C1 segment of cervical spinal cord (tissue), 14 donors: ENCODE measurements around the gene NCKAP5.
A peak's percentile ranks its signal among the peaks of the same experiment; 100 is the strongest.
"Not testable (repeated sequence)": the region's sequence is repeated elsewhere in the genome, so short reads cannot be mapped to it uniquely, and the experiment has no call there.

Experiments used
- DNase-seq, 14 donors: peaks; one replicate each; lab custom pipeline; 2025; lab: John Stamatoyannopoulos, UW

The NCKAP5 gene

GRCh38 chr2:132809962-132810361 is 758.3 kb downstream of the NCKAP5 start:
- not testable (repeated sequence) for DNase-seq

- peak in 6 of 14 donors; percentile 5 to 31 (median 10) for DNase-seq
Measured at GRCh38 chr2:132804051-132804450, 764.2 kb downstream of the NCKAP5 start.

GRCh38 chr2:132798341-132798740 is 769.9 kb downstream of the NCKAP5 start:
- DNase-seq: no peak

GRCh38 chr2:132797556-132797955 is 770.7 kb downstream of the NCKAP5 start:
- DNase-seq: no peak

- no peak for DNase-seq
Measured at GRCh38 chr2:132797071-132797470, 771.2 kb downstream of the NCKAP5 start.

GRCh38 chr2:132795220-132795619 is 773.0 kb downstream of the NCKAP5 start:
- DNase-seq: no peak

- DNase-seq: no peak
Measured at GRCh38 chr2:132793532-132793931, 774.7 kb downstream of the NCKAP5 start.

GRCh38 chr2:132790207-132790785 is 778.0 kb downstream of the NCKAP5 start:
- no peak for DNase-seq

GRCh38 chr2:132789066-132789465 is 779.2 kb downstream of the NCKAP5 start:
- no peak for DNase-seq

- DNase-seq: no peak
Measured at GRCh38 chr2:132788310-132788838, 779.9 kb downstream of the NCKAP5 start.

GRCh38 chr2:132783883-132784282 is 784.4 kb downstream of the NCKAP5 start:
- DNase-seq: no peak

- DNase-seq: peak in 1 of 14 donors; percentile 2
Measured at GRCh38 chr2:132782176-132782783, 786.0 kb downstream of the NCKAP5 start.

- no peak for DNase-seq
Measured at GRCh38 chr2:132780651-132781050, 787.6 kb downstream of the NCKAP5 start.

GRCh38 chr2:132779206-132779721 is 789.0 kb downstream of the NCKAP5 start:
- DNase-seq: no peak

- no peak for DNase-seq
Measured at GRCh38 chr2:132776287-132776686, 792.0 kb downstream of the NCKAP5 start.

- no peak for DNase-seq
Measured at GRCh38 chr2:132774189-132774588, 794.1 kb downstream of the NCKAP5 start.

GRCh38 chr2:132773331-132773730 is 794.9 kb downstream of the NCKAP5 start:
- no peak for DNase-seq

GRCh38 chr2:132772340-132772739 is 795.9 kb downstream of the NCKAP5 start:
- no peak for DNase-seq

- DNase-seq: no peak
Measured at GRCh38 chr2:132766573-132766972, 801.7 kb downstream of the NCKAP5 start.

- DNase-seq: no peak
Measured at GRCh38 chr2:132761437-132761836, 806.8 kb downstream of the NCKAP5 start.

GRCh38 chr2:132760971-132761370 is 807.3 kb downstream of the NCKAP5 start:
- DNase-seq: no peak

GRCh38 chr2:132760405-132760804 is 807.9 kb downstream of the NCKAP5 start:
- DNase-seq: no peak

GRCh38 chr2:132758995-132759394 is 809.3 kb downstream of the NCKAP5 start:
- no peak for DNase-seq
